Karpas-422 (cell line): ENCODE results near the gene CTIF. TPM values are rescaled to one million over a fixed set of nuclear protein-coding genes. Genes with fewer than 3 reads are reported as not detected.

ENCODE experiments used
- DNase-seq: peaks from one replicate; pipeline ENCODE4 v3.0.0-alpha.2; 2015
- H2AFZ ChIP-seq: fragments of 200-600 bp; sonication (generic); 2 replicates; pipeline ENCODE4 v1.6.1; 2014; ENCODE audit warnings: antibody characterized with exemption, low read length, mixed read lengths
- H3K27ac ChIP-seq: fragments of 200-600 bp; sonication (generic); 2 replicates; pipeline ENCODE4 v1.5.1; 2014; ENCODE audit warnings: mild to moderate bottlenecking, low read length, moderate library complexity
- H3K27me3 ChIP-seq: fragments of 200-600 bp; sonication (generic); 2 replicates; pipeline ENCODE4 v1.6.1; 2014; ENCODE audit warnings: low read length, mixed read lengths
- H3K36me3 ChIP-seq: fragments of 200-600 bp; sonication (generic); 2 replicates; pipeline ENCODE4 v1.6.1; 2014; ENCODE audit warnings: low read length, mixed read lengths; ENCODE audit not compliant: insufficient read depth
- H3K4me1 ChIP-seq: fragments of 200-600 bp; sonication (generic); 2 replicates; pipeline ENCODE4 v1.6.1; 2014; ENCODE audit warnings: mild to moderate bottlenecking, low read length, mixed read lengths
- H3K4me2 ChIP-seq: fragments of 200-600 bp; sonication (generic); 2 replicates; pipeline ENCODE4 v1.6.1; 2014; ENCODE audit warnings: low read length, low read depth, mild to moderate bottlenecking; ENCODE audit not compliant: poor library complexity, severe bottlenecking
- H3K4me3 ChIP-seq: fragments of 200-600 bp; sonication (generic); 2 replicates; pipeline ENCODE4 v1.5.1; 2014; ENCODE audit warnings: mild to moderate bottlenecking, antibody characterized with exemption, low read length, mixed read lengths
- H3K79me2 ChIP-seq: fragments of 200-600 bp; sonication (generic); 2 replicates; pipeline ENCODE4 v1.6.1; 2014; ENCODE audit warnings: mild to moderate bottlenecking, low read length, mixed read lengths
- H3K9ac ChIP-seq: fragments of 200-600 bp; sonication (generic); 2 replicates; pipeline ENCODE4 v1.6.0; 2014; ENCODE audit warnings: low read length
- H3K9me2 ChIP-seq: fragments of 200-600 bp; sonication (generic), shearing (Covaris generic); replicated peaks from 2 replicates; pipeline ENCODE4 v1.6.0; 2014; ENCODE audit warnings: mild to moderate bottlenecking, low read length, moderate library complexity; ENCODE audit not compliant: insufficient read depth
- H3K9me3 ChIP-seq: fragments of 300-700, 200-600 bp; sonication (generic); 2 replicates; pipeline ENCODE4 v1.6.1; 2014; ENCODE audit warnings: low read length, mixed read lengths
- H4K20me1 ChIP-seq: fragments of 200-600 bp; sonication (generic); 2 replicates; pipeline ENCODE4 v1.6.1; 2014; ENCODE audit warnings: mild to moderate bottlenecking, antibody characterized with exemption, low read length, low read depth; ENCODE audit not compliant: insufficient read depth
- total RNA-seq: library from RNA; depleted of rRNA; stranded (reverse); fragments of >200 nt; shearing (Covaris generic); gene quantifications from 2 replicates; pipeline ENCODE4 v1.2.3, GENCODE V29; 2014; ENCODE audit warnings: low replicate concordance

The CTIF gene
- total RNA-seq, 1 experiment from 2014 or later, result 0.60 TPM

DNA sequence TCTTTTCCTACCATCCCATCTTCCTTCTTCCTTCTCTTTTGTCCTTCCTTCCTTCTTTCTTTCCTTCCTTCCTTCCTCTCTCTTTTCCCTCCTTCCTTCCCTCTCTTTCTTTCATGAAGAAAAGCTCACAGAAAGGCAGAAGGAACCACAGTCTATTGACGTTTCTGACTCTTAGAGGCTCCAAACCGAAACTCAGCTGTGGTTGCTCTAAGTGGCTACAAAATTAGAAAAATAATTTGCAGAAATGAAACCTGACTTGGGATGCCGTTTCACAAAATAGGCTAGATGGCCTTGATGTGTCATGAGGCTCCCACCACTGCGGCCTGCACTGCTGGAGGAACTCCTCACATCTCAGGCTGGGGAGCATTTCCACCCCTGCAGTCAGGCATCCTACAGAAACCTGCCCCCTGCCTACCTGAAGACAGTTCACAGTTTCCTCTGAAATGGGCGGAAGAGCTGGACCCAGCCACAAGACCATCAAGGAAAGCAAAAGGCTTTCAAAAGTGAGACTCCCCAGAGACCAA, 246.3 kb downstream of the CTIF start:
- Histone ChIP-seq H3K9me3 (no peaks in the 10 kb centered on the region), H3K27ac (peak overlapping the region; percentile 69), H2AFZ (0 out of 2 replicates have a peak overlapping the region, but pooled peaks have one; percentile 12), H3K9ac (peak overlapping the region; percentile 52), H3K4me1 (peaks cover 30% of the 10 kb centered on the region), H3K36me3 (no peaks in the 10 kb centered on the region), H3K79me2 (no peaks in the 10 kb centered on the region), H3K4me2 (peak overlapping the region; percentile 60), H3K4me3 (peak overlapping the region; percentile 40; the same call in 1 of the 2 replicates), H4K20me1 (no peaks in the 10 kb centered on the region), H3K9me2 (no peaks in the 10 kb centered on the region), H3K27me3 (no peaks in the 10 kb centered on the region)
- peak; percentile 91 for DNase-seq

DNA sequence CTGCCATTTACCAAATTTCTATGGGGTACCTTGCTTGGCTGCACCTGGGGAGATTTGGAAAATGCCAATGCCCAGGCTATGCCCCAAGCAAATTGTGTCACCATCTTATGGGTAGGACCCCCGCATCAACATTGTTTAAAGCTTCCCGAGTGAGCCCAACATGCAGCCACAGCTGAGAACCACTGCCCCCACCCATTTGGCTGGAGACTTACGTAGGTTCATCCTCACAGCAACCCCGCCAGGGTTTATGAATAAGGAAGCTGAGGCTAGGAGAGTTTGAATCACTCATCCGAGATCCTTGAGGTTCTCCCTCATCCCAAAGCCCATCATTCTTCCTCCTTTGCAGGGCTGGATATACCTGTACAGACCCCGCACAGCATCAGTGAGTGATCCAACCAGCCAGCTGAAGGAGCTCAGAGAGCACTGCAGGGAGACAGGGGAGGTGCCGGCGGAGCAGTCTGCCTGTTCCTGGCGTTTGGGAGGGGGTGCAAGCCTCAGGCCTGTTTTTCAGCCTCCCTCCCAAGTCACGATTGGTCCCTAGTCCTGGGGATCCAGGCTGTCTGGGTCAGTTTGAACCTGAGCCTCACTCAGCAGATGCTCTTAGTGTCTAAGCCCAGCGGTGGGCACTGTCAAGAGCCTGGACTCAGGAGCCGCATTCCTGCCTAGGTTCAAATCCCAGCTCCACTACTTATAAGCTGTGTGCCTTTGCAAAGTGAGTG, 247.1 kb downstream of the CTIF start:
- H3K4me3 ChIP-seq, result no peak overlapping the region
- H3K27ac ChIP-seq, result peak overlapping the region; percentile 69
- H3K4me1 ChIP-seq, result peaks cover 30% of the 10 kb centered on the region
- peak overlapping the region; percentile 60 for H3K4me2 ChIP-seq
- H3K9me2 ChIP-seq, result no peaks in the 10 kb centered on the region
- H3K79me2 ChIP-seq, result no peaks in the 10 kb centered on the region
- no peaks in the 10 kb centered on the region for H3K27me3 ChIP-seq
- DNase-seq, result no peak
- no peaks in the 10 kb centered on the region for H4K20me1 ChIP-seq
- H3K9ac ChIP-seq, result peak overlapping the region; percentile 52
- H3K36me3 ChIP-seq, result no peaks in the 10 kb centered on the region
- H2AFZ ChIP-seq, result no peak overlapping the region
- H3K9me3 ChIP-seq, result no peaks in the 10 kb centered on the region

DNA sequence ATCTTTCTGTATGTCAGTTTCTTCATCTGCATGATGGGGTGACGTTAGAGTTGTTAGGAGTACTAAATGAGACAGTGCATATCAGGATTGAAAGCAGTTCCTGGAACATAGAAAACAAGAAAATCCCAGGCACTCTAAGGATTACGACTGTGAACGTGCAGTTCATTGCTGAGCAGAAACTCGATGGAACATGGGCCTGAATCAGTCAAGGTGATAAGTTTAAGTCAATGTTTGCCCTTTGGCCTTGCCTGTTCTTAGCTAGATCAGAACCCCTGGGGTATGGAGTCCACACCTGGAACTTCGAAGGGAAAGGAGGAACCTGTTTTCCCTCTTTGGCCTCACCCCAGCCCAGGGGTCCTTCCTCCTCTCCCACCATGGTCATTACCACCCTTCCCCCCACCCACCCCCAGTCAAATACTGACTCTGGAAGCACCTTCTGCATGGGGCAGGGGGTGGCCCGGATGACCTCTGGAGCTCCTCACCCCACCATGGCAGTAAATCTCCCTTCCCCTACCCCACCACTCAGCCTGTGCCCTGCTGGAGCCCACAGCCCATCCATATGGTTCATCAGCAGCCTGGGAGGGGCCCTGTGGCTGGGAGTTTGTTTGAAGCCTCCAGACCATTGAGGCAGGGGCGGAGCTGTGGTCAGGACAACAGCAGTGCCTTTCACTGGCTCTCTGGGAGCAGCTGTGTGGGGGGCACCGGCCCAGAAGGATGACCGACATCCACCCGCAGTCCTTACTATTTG, 247.8 kb downstream of the CTIF start:
- Histone ChIP-seq H3K4me2 (no peak overlapping the region), H3K9ac (no peak overlapping the region), H3K9me2 (no peaks in the 10 kb centered on the region), H3K79me2 (no peaks in the 10 kb centered on the region), H2AFZ (no peak overlapping the region), H3K4me3 (no peak overlapping the region), H3K36me3 (no peaks in the 10 kb centered on the region), H4K20me1 (no peaks in the 10 kb centered on the region), H3K27ac (no peak overlapping the region), H3K9me3 (no peaks in the 10 kb centered on the region), H3K27me3 (no peaks in the 10 kb centered on the region), H3K4me1 (peaks cover 30% of the 10 kb centered on the region)
- DNase-seq, result no peak

DNA sequence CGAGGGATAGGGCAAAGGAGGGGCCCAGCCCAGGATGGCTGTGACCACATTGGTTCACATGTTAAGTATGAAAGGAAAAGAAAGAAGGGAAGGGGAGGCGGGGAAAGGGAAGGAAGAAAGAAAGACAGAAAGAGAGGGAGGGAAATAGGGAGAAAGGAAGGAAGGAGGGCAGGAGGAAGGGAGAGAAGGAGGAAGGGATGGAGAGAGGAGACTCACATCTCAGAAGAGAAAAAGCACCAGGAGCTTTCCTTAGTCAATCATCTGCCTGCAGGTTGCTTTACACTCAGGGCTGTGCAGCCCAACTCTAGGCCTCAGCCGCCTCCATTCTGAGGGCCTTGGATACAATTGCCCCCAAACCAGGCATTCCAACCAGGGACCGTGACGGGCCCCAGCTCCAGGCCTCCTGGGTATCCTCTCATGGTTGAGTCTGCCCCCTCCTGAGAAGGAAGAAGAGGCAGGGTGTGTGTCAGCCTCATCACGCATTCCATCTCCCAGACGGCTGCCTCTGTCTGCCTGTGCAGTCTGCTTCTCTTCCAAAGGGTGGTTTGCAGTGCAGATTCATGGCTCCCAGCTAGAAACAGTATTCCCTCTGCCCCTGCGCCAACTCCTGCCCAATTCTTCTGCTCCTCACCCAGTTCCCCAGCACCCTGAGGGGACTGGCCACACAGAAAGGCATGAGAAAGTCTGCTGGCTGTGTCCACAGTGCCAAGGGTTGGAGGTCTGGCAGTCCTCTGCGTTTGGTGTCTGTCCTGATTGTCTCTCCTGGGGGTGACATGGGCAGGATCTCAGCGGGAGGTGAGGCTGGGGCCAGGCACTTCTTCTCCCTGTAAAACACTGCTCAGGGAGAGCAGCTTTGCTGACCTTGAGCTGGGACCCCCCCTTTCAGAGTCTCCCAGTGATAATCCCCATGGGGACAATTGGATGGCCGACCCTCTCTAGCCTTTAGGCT, 248.6 kb downstream of the CTIF start:
- H3K4me1 ChIP-seq, result peaks cover 26% of the 10 kb centered on the region
- no peak overlapping the region for H3K4me2 ChIP-seq
- no peaks in the 10 kb centered on the region for H4K20me1 ChIP-seq

DNA sequence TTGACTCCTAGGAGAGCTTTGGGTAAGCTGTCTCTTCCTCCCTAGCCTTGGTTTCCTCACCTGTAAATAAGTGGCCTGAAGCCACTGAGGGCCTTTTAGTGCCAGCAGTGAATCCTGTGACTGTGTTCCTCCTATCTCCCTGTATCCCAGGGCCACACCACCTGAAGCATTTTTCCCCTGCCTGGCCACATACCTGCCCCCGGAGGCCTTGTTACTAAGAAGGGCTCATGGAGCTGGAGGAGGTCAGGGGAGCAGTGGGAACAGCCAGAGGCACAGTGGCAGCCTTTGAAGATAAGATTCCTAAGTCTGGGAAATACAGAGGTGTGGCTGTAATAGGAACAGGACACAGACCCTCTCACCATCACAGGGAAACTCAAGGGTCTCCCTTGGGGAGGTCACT, 249.5 kb downstream of the CTIF start:
- Histone ChIP-seq H3K4me1 (peaks cover 25% of the 10 kb centered on the region), H3K9me2 (no peaks in the 10 kb centered on the region), H3K4me3 (no peak overlapping the region), H3K27me3 (no peaks in the 10 kb centered on the region), H3K9ac (no peak overlapping the region), H4K20me1 (no peaks in the 10 kb centered on the region), H3K79me2 (no peaks in the 10 kb centered on the region), H3K9me3 (no peaks in the 10 kb centered on the region), H3K36me3 (no peaks in the 10 kb centered on the region), H3K4me2 (no peak overlapping the region), H3K27ac (no peak overlapping the region), H2AFZ (no peak overlapping the region)
- DNase-seq, result no peak

More for the DNA sequence above, 248.6 kb downstream of the CTIF start:
- DNase-seq, result no peak
- H3K9me2 ChIP-seq, result no peaks in the 10 kb centered on the region
- H2AFZ ChIP-seq, result no peak overlapping the region
- no peaks in the 10 kb centered on the region for H3K36me3 ChIP-seq
- H3K9ac ChIP-seq, result no peak overlapping the region
- no peaks in the 10 kb centered on the region for H3K9me3 ChIP-seq
- H3K27ac ChIP-seq, result no peak overlapping the region
- H3K27me3 ChIP-seq, result no peaks in the 10 kb centered on the region
- no peak overlapping the region for H3K4me3 ChIP-seq
- H3K79me2 ChIP-seq, result no peaks in the 10 kb centered on the region

DNA sequence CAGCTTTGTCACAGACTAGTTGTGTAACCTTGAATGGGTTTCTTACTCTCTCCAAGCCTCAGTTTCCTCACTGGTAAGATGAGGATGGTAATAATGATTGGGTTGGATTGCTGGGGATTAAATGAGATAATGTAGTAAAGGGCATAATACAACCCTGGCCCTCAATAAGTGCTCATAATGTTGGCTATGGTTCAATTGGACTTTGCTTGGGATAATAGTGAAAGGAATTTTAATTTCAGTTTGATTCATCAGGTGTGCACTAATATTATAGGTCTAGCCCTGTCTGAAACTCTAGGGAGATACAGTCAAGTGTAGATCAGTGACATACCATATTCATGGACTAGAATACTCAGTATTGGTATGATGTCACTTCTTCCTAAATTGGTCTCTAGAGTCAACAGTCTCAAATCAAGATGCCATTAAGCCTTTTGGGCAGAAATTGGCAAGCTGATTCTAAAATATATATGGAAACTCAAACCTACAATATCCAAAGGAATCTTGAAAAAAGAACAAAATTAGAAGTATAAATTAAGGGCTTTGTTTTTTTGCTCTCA, 250.5 kb downstream of the CTIF start:
- Histone ChIP-seq H3K9me2 (no peaks in the 10 kb centered on the region), H3K9me3 (no peaks in the 10 kb centered on the region), H4K20me1 (no peaks in the 10 kb centered on the region), H2AFZ (no peak overlapping the region), H3K4me3 (no peak overlapping the region), H3K4me1 (peaks cover 16% of the 10 kb centered on the region), H3K36me3 (no peaks in the 10 kb centered on the region), H3K27me3 (no peaks in the 10 kb centered on the region), H3K27ac (no peak overlapping the region), H3K79me2 (no peaks in the 10 kb centered on the region), H3K9ac (no peak overlapping the region), H3K4me2 (no peak overlapping the region)
- DNase-seq, result no peak

DNA sequence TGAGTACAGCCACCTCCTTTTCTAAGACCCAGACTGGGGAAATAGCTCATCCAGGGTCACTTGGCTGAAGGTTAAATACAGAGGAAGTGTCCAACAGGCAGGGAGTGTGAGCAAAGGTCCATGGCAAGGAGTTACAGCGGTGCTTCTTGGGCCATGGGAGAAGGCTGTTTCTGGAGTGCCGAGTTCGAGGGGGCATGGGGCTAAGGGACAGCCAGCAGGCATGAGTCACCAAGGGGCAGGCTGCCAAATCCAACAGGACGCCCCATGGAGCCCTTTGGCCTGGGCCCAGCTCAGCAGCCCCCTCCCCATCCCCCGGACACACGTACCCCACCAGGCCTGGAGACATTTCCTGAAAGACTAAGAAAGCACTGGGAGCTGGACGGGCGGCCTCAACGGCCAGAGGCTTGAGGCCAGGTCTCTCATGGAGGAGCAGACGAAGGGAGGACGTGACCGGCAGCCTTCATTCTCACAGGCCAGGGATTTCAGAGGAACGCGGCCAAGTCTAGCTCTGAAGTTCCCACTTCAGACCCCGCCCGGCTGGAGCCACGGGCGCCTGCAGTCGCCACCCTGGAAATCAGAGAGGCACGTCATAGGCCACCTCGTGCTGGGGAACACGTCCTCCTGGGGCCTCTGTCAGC, 251.5 kb downstream of the CTIF start:
- Histone ChIP-seq H4K20me1 (no peaks in the 10 kb centered on the region), H3K4me3 (no peak overlapping the region), H3K27me3 (no peaks in the 10 kb centered on the region), H3K9me3 (no peaks in the 10 kb centered on the region), H2AFZ (no peak overlapping the region), H3K9ac (no peak overlapping the region), H3K36me3 (no peaks in the 10 kb centered on the region), H3K4me2 (no peak overlapping the region), H3K4me1 (peaks cover 6% of the 10 kb centered on the region), H3K79me2 (no peaks in the 10 kb centered on the region), H3K9me2 (no peaks in the 10 kb centered on the region), H3K27ac (no peak overlapping the region)
- no peak for DNase-seq
